Activated B cell treated with CpG ODN at 0.5 μM for 24 hours (primary cell): ENCODE results near the gene WNT5A. TPM values are rescaled to one million over a fixed set of nuclear protein-coding genes. Genes with fewer than 3 reads are reported as not detected.

Experiments
- ATAC-seq: fragments of 200-7000 bp; cut with Tn5 transposase; one replicate; pipeline ENCODE4 v1.10.0; 2021; ENCODE audit warnings: low read depth, mild to moderate bottlenecking, moderate library complexity
- CTCF ChIA-PET: fragments of 350-600 bp; sonication (Branson Sonifier 250); formaldehyde crosslinking; loops from one replicate; lab custom pipeline; 2021; ENCODE audit warnings: antibody characterized with exemption; lab: Charles Lee
- POLR2A ChIA-PET: fragments of 350-600 bp; sonication (Branson Sonifier 250); formaldehyde crosslinking; loops from one replicate; lab custom pipeline; 2021; ENCODE audit warnings: antibody characterized with exemption; lab: Charles Lee
- DNase-seq: peaks from one replicate; pipeline ENCODE4 v3.0.0; 2022
- H3K27ac Mint-ChIP-seq: one replicate; pipeline ENCODE4 v1.8.0; 2020; ENCODE audit warnings: mixed read lengths
- H3K27me3 Mint-ChIP-seq: one replicate; pipeline ENCODE4 v1.8.0; 2021; ENCODE audit warnings: mixed read lengths
- H3K36me3 Mint-ChIP-seq: one replicate; pipeline ENCODE4 v1.8.0; 2021; ENCODE audit warnings: low read depth, mixed read lengths
- H3K4me1 Mint-ChIP-seq: one replicate; pipeline ENCODE4 v1.8.0; 2021; ENCODE audit warnings: mixed read lengths
- H3K4me3 Mint-ChIP-seq: one replicate; pipeline ENCODE4 v1.8.0; 2020; ENCODE audit warnings: mild to moderate bottlenecking, mixed read lengths
- H3K9me3 Mint-ChIP-seq: one replicate; pipeline ENCODE4 v1.8.0; 2020; ENCODE audit warnings: mixed read lengths
- CTCF ChIP-seq: fragments of 200-600 bp; IDR thresholded peaks from one replicate; pipeline ENCODE4 v1.8.0; 2022; ENCODE audit warnings: antibody characterized with exemption, mild to moderate bottlenecking
- intact Hi-C: fragments of 100-400 bp; cut with micrococcal nuclease; formaldehyde crosslinking; loops from one replicate; pipeline ENCODE4 v1.15.1; 2024
- total RNA-seq: library from RNA; stranded (reverse); gene quantifications from 2 replicates; pipeline ENCODE4 v1.2.3, GENCODE V29; 2022

WNT5A gene
- total RNA-seq, 1 donor from 2014 or later = not detected

- no peaks in the 10 kb centered on the region for H3K9me3 Mint-ChIP-seq
- ChIA-PET CTCF (no interaction called here), POLR2A (no interaction called here)
- no peak for TF ChIP-seq CTCF
- no peak overlapping the region for H3K4me3 Mint-ChIP-seq
- ATAC-seq = no peak
- no peak for DNase-seq
- intact Hi-C loops = no loop called here
- peaks cover 14% of the 10 kb centered on the region for H3K27me3 Mint-ChIP-seq
- no peaks in the 10 kb centered on the region for H3K4me1 Mint-ChIP-seq
- H3K36me3 Mint-ChIP-seq = no peaks in the 10 kb centered on the region
- no peak overlapping the region for H3K27ac Mint-ChIP-seq
These were observed 15.4 kb downstream of the WNT5A start for GRCh38 chr3:55471522-55472280.

GRCh38 chr3:55471084-55471483 is 16.0 kb downstream of the WNT5A start:
- ATAC-seq (no peak), DNase-seq (no peak)
- CTCF ChIA-PET = no interaction called here
- intact Hi-C loops = no loop called here
- Mint-ChIP-seq H3K4me1 (no peaks in the 10 kb centered on the region), H3K9me3 (no peaks in the 10 kb centered on the region), H3K27ac (no peak overlapping the region), H3K36me3 (no peaks in the 10 kb centered on the region), H3K4me3 (no peak overlapping the region), H3K27me3 (peaks cover 14% of the 10 kb centered on the region)
- TF ChIP-seq CTCF = no peak
- POLR2A ChIA-PET = no interaction called here

GRCh38 chr3:55469957-55470526 is 17.1 kb downstream of the WNT5A start:
- CTCF ChIA-PET = no interaction called here
- peaks cover 14% of the 10 kb centered on the region for H3K27me3 Mint-ChIP-seq
- intact Hi-C loops = no loop called here

GRCh38 chr3:55468251-55468650 is 18.9 kb downstream of the WNT5A start:
- Mint-ChIP-seq H3K36me3 (no peaks in the 10 kb centered on the region), H3K27ac (no peak overlapping the region)

More at GRCh38 chr3:55469957-55470526, 17.1 kb downstream of the WNT5A start:
- Mint-ChIP-seq H3K4me1 (no peaks in the 10 kb centered on the region), H3K36me3 (no peaks in the 10 kb centered on the region), H3K4me3 (no peak overlapping the region), H3K27ac (no peak overlapping the region), H3K9me3 (no peaks in the 10 kb centered on the region)
- no peak for DNase-seq
- no peak for TF ChIP-seq CTCF
- POLR2A ChIA-PET = no interaction called here
- ATAC-seq = no peak

More at GRCh38 chr3:55468251-55468650, 18.9 kb downstream of the WNT5A start:
- intact Hi-C loops = no loop called here
- ATAC-seq = no peak
- Mint-ChIP-seq H3K27me3 (peaks cover 9% of the 10 kb centered on the region), H3K4me1 (no peaks in the 10 kb centered on the region), H3K9me3 (no peaks in the 10 kb centered on the region), H3K4me3 (no peak overlapping the region)
- CTCF ChIA-PET = no interaction called here
- TF ChIP-seq CTCF = no peak
- POLR2A ChIA-PET = no interaction called here
- no peak for DNase-seq
